HG02970 (cell line): ENCODE results near the gene ABCG1.

ENCODE experiments used
- ATAC-seq: cut with Tn5 transposase; IDR thresholded peaks from one replicate; pipeline ENCODE4 v1.9.1; 2021; ENCODE audit warnings: mild to moderate bottlenecking, moderate library complexity, moderate number of reproducible peaks; ENCODE audit not compliant: unreplicated experiment, low FRiP score

The ABCG1 gene

GRCh38 chr21:42300956-42301355 is 82.0 kb downstream of the ABCG1 start:
- ATAC-seq: no peak

- ATAC-seq: no peak
Observed at GRCh38 chr21:42301371-42302075, 82.6 kb downstream of the ABCG1 start.

GRCh38 chr21:42302076-42302650 is 83.2 kb downstream of the ABCG1 start:
- ATAC-seq: no peak

GRCh38 chr21:42302794-42303193 is 83.9 kb downstream of the ABCG1 start:
- no peak for ATAC-seq

- ATAC-seq: no peak
Observed at GRCh38 chr21:42303443-42303842, 84.5 kb downstream of the ABCG1 start.

GRCh38 chr21:42304556-42305454 is 85.9 kb downstream of the ABCG1 start:
- no peak for ATAC-seq

GRCh38 chr21:42305707-42306147 is 86.8 kb downstream of the ABCG1 start:
- no peak for ATAC-seq

GRCh38 chr21:42306366-42307035 is 87.6 kb downstream of the ABCG1 start:
- ATAC-seq: no peak

GRCh38 chr21:42307106-42307505 is 88.2 kb downstream of the ABCG1 start:
- no peak for ATAC-seq

GRCh38 chr21:42308161-42308913 is 89.4 kb downstream of the ABCG1 start:
- no peak for ATAC-seq

- no peak for ATAC-seq
Observed at GRCh38 chr21:42308914-42309752, 90.2 kb downstream of the ABCG1 start.

- no peak for ATAC-seq
Observed at GRCh38 chr21:42309753-42310213, 90.8 kb downstream of the ABCG1 start.

- ATAC-seq: no peak
Observed at GRCh38 chr21:42310411-42311001, 91.6 kb downstream of the ABCG1 start.

GRCh38 chr21:42311160-42311559 is 92.2 kb downstream of the ABCG1 start:
- no peak for ATAC-seq

GRCh38 chr21:42311816-42312625 is 93.1 kb downstream of the ABCG1 start:
- no peak for ATAC-seq

GRCh38 chr21:42312626-42313104 is 93.7 kb downstream of the ABCG1 start:
- no peak for ATAC-seq

GRCh38 chr21:42313501-42313969 is 94.6 kb downstream of the ABCG1 start:
- ATAC-seq: no peak
